Endothelial cell of umbilical vein (primary cell): ENCODE data around the gene TTLL5.
"Not testable (repeated sequence)": the region's sequence is repeated elsewhere in the genome, so short reads cannot be mapped to it uniquely, and the experiment has no call there.

ENCODE experiments used
- CTCF ChIP-seq, 2 donors: IDR thresholded peaks; 1 replicate in 1 of 2; 2 replicates in 1 of 2; pipeline ENCODE4 v1.5.1; 2011; ENCODE audit warnings: low read length in 2 of 2, mild to moderate bottlenecking in 2 of 2, moderate library complexity in 2 of 2, control low read depth in 1 of 2, inconsistent platforms in 1 of 2, low read depth in 1 of 2; ENCODE audit not compliant: insufficient read depth in 1 of 2; ENCODE audit errors: extremely low read depth in 1 of 2
- EZH2 ChIP-seq: IDR thresholded peaks from 2 replicates; pipeline ENCODE4 v1.6.1; 2012; ENCODE audit warnings: borderline replicate concordance, low read depth, mild to moderate bottlenecking, moderate library complexity, low read length, inconsistent platforms; ENCODE audit not compliant: severe bottlenecking
- FOS ChIP-seq: IDR thresholded peaks from 2 replicates; pipeline ENCODE4 v1.6.1; 2011; ENCODE audit warnings: mild to moderate bottlenecking, low read length, moderate library complexity, borderline replicate concordance; ENCODE audit not compliant: insufficient read depth
- JUN ChIP-seq: IDR thresholded peaks from 2 replicates; pipeline ENCODE4 v1.6.1; 2011; ENCODE audit warnings: borderline replicate concordance, low read depth; ENCODE audit not compliant: insufficient read length, insufficient read depth
- MAX ChIP-seq: IDR thresholded peaks from 2 replicates; pipeline ENCODE4 v1.6.1; 2011; ENCODE audit not compliant: insufficient read depth, insufficient read length
- POLR2A ChIP-seq: IDR thresholded peaks from 2 replicates; pipeline ENCODE4 v1.6.1; 2012; ENCODE audit warnings: low read depth, mild to moderate bottlenecking, control low read depth, low read length
- POLR2AphosphoS5 ChIP-seq: IDR thresholded peaks from 2 replicates; pipeline ENCODE4 v1.6.1; 2012; ENCODE audit warnings: low read depth, mild to moderate bottlenecking, control low read depth, low read length, moderate library complexity; ENCODE audit not compliant: insufficient read depth

GRCh38 chr14:75846694-75847093, 185.6 kb downstream of the TTLL5 start:
- TF ChIP-seq POLR2A; CTCF (IDR thresholded peaks at IDR 0.05; ENCODE audit: extremely low read depth in 1 of 2, insufficient read depth in 1 of 2, low read depth in 1 of 2, low read length in 2 of 2); POLR2AphosphoS5; MAX; EZH2; JUN; FOS: not testable (repeated sequence)
